Body of pancreas (tissue), 4 donors: ENCODE results near the gene PEPD.

ENCODE experiments used
- CTCF ChIP-seq, 7 experiments: fragments of 450-650 bp in 4 of 7; fragments of 200-600 bp in 3 of 7; sonication (generic) in 3 of 7; IDR thresholded peaks; one replicate each; pipeline ENCODE4 v1.5.1; 2016 to 2019; ENCODE audit warnings: antibody characterized with exemption in 7 of 7
- POLR2A ChIP-seq, 3 donors: fragments of 450-650 bp; IDR thresholded peaks; one replicate each; pipeline ENCODE4 v1.6.1; 2016; ENCODE audit warnings: antibody characterized with exemption in 3 of 3, mild to moderate bottlenecking in 2 of 3

GRCh38 chr19:33377586-33378475, 143.8 kb downstream of the PEPD start:
- TF ChIP-seq CTCF (IDR thresholded peaks at IDR 0.05), result no peak
- no peak for TF ChIP-seq POLR2A (IDR thresholded peaks at IDR 0.05)
